Stimulated activated CD4-positive, alpha-beta T cell treated with anti-CD3 and anti-CD28 coated beads, Interleukin-15, amount 100 ng/mL, for 1 hour (primary cell): Measurements from ENCODE around the gene DZANK1.
A peak's percentile ranks its signal among the peaks of the same experiment; 100 is the strongest.
"Not testable (repeated sequence)": the region's sequence is repeated elsewhere in the genome, so short reads cannot be mapped to it uniquely, and the experiment has no call there.

Experiments used
- DNase-seq, 2 donors: peaks; one replicate each; pipeline ENCODE4 v3.0.0-alpha.2; 2020; ENCODE audit warnings: low read depth in 1 of 2, low spot score in 1 of 2

The DZANK1 gene

GRCh38 chr20:18466894-18467730 is at the start of gene DZANK1, which contains the start of gene POLR3F:
Gene DZANK1 (minus strand): TSS chr20:18467030. CDS start chr20:18465358, 1,672 bp downstream.
Gene POLR3F (plus strand): TSS chr20:18467390. CDS start chr20:18467507, 117 bp downstream.
- DNase-seq = peak; percentile 84 to 88

GRCh38 chr20:18515973-18516372 is 49.1 kb upstream of the DZANK1 start:
- no peak for DNase-seq

DNA sequence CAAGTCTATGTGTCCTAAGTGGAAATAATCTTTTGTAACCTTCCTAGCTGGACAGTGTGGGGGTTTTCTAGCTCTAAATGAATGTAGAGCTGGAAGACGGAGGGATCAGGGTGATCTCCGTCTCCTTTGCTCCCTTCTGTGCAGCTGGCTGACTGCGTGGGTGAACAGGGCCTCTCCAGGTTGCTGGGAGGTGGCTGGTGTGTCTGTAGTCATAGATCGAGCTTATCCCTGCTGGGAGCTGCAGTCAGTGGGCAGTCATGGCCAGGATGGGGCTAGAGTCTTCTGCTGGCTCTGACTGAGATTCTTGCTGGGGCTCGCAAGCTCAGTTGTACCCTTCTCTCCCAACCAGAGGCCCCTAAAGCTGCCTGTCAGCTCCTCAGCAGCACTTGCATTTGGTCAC is 47.3 kb upstream of the DZANK1 start:
- no peak for DNase-seq

DNA sequence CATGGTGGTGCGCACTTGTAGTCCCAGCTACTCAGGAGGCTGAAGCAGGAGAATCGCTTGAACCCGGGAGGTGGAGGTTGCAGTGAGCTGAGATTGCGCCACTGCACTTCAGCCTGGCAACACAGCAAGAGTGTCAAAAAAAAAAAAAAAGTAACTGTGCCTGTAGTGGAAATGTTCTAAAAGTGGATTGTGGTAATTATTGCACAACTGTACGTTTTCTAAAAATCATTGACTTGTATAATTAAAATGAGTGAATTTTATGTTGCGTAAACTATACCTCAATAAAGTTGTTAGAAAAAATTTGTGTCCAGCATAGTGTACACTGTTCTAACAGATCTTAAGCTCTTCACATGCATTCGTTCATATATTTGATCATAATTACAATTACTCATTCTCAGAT is 46.4 kb upstream of the DZANK1 start:
- DNase-seq = no peak

DNA sequence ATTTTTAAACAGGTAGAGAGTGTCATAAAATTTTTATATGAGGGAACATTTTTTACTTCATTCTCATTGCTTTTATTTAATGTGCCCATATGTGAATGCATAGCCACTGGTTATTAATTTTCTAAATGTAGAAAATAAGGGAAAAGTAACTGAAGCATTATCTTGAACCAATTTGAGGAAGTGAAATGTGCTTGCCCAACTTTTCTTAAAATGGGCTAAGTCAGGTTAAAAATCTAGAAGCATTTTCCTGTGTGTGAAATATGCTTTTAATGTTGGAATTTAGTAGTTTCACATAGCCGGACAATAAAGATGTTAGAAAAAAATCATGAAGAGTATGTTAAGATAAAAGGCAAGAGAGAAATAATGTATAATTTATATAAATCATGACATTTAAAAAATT is 44.7 kb upstream of the DZANK1 start:
- no peak for DNase-seq

DNA sequence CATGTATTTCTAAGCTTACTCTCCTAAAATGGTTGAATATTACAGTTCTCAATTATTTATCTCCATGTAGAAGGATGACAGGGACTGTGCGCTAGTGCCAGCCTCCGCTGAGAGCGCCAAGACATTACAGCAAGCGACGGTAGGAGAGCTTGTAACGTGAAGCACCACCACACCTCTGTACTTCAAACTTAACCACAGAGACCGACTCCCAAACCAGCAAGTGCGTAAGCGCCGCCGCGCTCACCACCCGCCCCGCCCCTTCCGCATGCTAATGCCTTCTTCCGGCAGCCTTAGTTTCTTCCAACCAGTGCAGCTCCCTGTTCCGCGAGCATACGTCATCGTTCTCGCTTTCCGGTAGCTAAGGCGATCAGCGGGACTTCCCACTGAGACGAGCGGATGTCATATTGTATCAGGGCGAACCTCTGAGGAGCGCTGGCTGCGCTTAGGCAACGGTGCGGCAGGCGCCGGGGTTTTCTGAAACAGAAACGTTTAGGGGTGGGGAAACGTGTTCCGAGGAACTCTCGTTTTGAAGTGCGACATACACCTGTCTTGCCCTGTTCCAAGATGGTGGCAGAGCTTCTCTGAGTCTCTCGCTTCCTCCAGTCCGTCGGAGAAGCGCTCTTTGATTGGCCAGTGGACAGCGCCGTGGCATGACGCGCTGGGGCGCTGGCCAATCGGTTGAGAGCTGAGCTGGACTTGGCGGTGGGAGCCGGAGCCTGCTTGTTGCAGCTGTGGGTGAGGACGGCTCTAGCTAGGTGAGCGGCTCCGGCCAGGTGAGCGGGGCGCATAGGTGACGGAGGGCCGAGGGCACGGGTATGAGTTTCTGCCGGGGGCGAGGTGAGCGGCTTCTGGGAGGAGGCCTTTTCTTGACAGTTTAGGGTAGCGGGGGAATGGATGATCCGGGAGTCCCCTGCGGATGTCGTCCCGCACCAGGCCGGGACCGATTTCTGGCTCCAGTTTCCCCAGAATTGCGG is 40.7 kb upstream of the DZANK1 start, which contains the start of gene SEC23B:
SEC23B (plus strand) TSS at position 723 of the 974 bp plus-strand sequence. CDS start 2,896 bp downstream, outside the sequence.
- DNase-seq = peak; percentile 93 to 94

DNA sequence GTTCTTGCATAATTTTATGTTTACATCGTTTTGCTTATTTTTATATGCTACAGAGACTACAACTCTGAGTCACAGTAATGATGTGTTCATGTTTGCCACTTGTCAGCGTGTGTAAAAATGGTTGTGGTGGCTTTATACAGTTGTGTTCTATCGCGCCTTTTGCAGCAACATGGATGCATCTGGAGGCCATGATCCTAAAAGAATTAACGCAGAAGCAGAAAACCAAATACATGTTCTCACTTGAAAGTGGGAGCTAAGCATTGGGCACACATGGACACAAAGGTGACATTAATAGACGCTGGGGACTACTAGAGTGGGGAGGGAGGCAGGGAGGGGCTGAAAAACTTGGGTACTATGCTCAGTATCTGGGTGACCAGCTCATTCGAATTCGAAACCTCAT is 39.9 kb upstream of the DZANK1 start:
- no peak for DNase-seq

- DNase-seq = no peak
Measured at GRCh38 chr20:18504479-18505060, 37.7 kb upstream of the DZANK1 start.

DNA sequence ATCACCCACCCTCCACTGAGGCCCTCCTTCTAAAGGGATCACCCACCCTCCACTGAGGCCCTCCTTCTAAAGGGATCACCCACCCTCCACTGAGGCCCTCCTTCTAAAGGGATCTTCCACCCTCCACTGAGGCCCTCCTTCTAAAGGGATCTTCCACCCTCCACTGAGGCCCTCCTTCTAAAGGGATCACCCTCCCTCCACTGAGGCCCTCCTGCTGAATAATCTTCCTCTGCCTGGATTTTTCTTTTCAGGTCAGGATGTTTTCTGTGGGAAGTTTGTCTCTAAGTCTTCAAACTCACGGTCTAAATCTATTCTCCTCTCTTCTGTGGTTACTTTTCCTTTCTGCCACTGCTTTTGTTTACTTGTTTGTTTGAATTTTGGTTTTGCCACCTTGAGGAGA is 34.8 kb upstream of the DZANK1 start:
- DNase-seq = not testable (repeated sequence)

DNA sequence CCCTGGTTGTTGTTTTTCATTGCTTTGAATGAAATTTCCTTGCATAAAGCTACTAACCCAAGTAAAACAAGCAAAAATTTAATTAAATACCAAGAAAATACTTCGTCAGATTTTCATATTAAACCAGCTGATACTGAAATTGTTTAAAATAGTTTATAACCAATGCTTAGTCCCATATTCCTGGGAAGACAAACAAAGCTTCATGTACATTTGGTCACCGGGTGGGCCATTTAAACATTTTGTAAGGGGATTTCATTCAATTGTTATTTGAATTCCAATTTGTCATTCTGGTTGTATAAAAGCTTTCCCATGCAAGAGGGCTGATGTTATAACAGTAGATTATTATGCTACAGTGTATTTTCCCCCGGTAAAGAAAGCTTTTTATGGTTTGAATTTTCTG is 30.8 kb upstream of the DZANK1 start:
- DNase-seq = no peak

DNA sequence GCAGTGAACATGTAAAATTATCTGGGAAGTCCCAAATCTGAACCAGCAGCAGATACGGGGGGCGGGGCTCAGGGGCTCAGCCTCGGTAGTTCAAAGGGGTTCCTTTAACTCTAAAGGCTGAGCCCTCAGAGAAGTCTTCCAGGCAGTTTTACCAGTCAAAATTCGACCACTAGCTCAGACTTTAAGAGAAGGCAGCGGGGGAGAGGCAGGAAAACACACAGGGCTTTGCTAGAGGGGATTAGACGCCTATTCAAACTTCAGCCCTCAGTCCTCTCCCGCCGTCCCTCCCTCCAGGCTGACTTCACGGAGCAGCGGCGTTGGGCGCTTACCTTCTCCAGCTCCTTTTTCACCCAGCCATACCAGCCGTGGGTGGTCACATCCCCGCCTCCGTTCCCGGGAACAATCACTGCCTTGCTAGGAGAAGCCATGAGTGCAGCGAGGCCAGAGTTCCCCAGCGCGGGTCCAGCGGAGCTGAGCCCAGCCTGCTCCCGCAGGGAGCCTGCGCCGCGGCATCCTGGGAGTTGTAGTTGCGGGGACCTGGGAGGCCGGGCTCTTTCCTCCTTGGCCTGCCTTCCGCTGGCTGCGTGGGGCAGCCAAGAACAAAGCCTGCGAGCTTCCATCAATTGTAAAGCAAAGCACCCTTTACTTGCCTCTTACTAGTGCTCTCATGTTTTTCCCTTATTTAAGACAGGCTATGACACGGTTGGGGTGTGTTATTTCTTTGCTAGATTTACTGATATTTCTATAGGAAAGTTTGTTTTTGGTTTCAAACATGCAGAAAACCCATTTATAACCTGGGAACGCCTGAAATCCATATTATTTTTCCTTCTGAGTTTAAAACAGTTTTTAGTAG is 30.1 kb upstream of the DZANK1 start, which contains the start of gene RBBP9:
RBBP9 (minus strand) TSS at position 486 of the 853 bp plus-strand sequence; CDS start at position 428, 58 bp downstream.
- peak; percentile 40 to 64 for DNase-seq

- DNase-seq = no peak
Measured at GRCh38 chr20:18496042-18496441, 29.2 kb upstream of the DZANK1 start.

DNA sequence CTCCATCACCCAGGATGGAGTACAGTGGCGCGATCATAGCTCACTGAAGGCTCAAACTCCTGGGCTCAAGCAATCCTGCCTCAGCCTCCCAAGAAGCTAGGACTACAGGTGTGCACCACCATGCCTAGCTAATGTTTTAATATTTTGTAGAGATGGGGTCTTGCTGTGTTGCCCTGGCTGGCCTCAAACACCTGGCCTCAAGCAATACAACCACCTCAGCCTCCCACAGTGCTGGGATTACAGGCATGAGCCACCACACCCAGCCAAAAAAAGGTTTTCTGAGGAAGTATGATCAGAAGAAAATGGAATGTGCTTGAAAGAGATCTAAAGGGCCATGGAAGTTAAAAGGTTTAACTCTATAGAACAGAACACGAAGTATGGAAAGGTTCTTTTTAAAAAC is 21.5 kb upstream of the DZANK1 start:
- DNase-seq = no peak

GRCh38 chr20:18481596-18481995 is 14.8 kb upstream of the DZANK1 start:
- no peak for DNase-seq

- no peak for DNase-seq
Measured at GRCh38 chr20:18477821-18478220, 11.0 kb upstream of the DZANK1 start.

DNA sequence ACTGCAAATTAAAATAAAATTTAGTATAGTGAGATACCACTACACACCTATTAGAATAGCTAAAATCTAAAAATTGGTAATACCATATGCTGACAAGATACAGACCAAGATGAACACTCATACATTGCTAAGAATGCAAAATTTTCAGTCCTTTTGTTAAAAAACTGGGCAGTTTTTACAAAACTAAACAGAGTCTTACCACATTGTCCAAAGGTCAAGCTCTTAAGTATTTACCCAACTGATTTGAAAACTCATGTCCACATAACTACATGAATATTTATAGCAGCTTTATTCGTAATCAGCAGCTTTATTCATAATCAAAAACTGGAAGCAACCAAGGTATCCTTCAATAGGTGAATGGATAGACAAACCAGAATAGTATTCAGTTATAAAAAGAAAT is 10.4 kb upstream of the DZANK1 start:
- no peak for DNase-seq

DNA sequence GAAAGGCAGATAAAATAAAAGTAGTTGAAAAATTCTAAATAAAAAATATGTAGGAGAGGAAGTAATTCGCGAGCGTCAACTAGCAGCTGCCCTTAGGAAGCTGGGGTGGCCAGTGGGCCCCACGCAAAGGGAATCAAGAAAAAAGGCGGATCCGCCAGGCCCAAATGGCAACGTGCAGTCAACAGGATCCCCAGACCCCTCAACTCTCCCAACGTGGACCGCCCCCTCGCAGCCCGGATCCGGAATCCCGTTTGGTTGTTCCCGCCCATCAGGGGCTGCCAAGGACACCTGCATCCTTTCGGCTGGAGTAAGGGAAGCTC is 296 bp downstream of the DZANK1 start:
- no peak for DNase-seq

GRCh38 chr20:18465536-18466200 is 1.2 kb downstream of the DZANK1 start:
- DNase-seq = no peak

- DNase-seq = no peak
Measured at GRCh38 chr20:18456600-18456999, 10.2 kb downstream of the DZANK1 start.

DNA sequence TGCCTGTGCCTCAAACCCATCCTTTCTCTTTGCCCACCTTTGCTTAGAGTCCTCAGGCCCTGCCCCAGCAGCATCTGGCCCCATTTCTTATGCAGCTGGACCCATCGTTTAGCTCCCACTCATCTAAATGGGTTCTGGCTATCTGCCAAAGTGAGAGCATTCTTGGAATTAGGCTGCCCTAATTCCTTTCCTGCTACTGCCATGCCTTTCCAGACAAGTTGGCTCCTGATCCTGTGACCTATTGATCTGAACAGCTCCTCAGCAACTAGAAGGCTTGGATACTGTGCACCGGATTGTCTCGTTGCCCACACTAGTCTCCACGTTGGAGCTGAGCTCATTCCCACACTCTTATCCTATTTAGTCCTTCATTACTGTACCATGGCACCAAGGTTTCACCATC is 22.9 kb downstream of the DZANK1 start:
- DNase-seq = no peak
